Measurements from ENCODE around the gene CCDC14.
"Not testable (repeated sequence)": the region's sequence is repeated elsewhere in the genome, so short reads cannot be mapped to it uniquely, and the experiment has no call there.

CCDC14 gene

DNA sequence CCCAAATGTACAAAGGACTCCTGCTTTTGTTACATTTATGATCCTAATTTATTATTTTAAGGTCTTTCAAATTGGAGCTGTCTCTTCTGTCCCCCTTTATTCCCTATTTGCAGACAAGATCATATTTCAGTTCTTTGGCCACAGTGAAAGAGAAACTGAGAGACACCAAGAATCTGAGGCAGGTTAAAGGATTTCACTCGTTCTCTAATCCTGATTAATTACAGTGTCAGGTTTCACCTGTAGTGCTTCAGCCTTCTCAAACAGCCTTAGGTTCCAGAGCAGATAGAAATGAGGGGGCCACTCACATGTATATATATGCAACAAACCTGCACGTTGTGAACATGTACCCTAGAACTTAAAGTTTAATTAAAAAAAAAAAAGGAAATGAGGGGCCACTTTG lies 6.2 kb upstream of the CCDC14 start:
- DNase-seq (ENCODE audit: low read depth), result not testable (repeated sequence)

DNA sequence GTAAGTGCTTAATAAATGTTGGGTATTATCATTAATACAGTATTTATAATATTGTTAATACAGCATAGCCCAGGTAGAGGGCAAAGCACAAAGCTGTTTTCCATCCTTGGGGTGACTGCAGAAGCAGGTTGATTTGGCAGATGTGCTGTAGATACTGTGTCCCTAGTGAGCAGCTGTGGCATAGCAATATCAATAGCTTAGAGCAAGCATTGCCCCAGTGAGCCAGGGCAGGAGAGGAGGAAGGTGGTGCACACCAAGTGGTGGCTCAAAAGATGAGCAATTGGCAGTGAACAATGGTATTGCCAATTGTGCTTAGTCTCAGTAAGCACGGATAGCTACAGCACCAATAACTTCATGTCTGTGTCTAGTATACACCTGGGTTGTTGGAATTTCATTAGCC lies 5.8 kb upstream of the CCDC14 start:
- H3K4me3 ChIP-seq (ENCODE audit: low read depth, low read length), result not testable (repeated sequence)

More for the DNA sequence above, 6.2 kb upstream of the CCDC14 start:
- not testable (repeated sequence) for H3K4me3 ChIP-seq (ENCODE audit: low read depth, low read length)

DNA sequence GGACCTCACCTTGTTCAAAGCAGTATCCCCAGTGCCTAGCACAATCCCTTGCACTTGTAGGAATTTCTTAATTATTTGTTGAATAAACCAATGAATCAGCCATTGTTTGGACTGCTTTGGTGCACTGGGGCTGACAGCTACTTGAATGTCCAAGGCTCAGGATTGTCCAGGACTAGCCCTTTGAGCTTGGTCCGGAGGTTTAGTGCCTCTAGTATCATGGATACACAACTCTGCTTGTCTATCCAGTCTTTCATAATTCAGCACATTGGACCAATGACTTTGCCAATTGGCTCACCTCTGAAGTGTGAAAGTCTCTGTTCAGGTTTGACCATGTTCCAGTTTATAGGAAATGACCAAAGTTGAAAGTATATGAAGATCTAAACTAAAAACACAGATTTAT lies 3.8 kb upstream of the CCDC14 start:
- not testable (repeated sequence) for DNase-seq (ENCODE audit: low read depth); H3K4me3 ChIP-seq (ENCODE audit: low read depth, low read length)

More for the DNA sequence above, 5.8 kb upstream of the CCDC14 start:
- DNase-seq (ENCODE audit: low read depth), result not testable (repeated sequence)

DNA sequence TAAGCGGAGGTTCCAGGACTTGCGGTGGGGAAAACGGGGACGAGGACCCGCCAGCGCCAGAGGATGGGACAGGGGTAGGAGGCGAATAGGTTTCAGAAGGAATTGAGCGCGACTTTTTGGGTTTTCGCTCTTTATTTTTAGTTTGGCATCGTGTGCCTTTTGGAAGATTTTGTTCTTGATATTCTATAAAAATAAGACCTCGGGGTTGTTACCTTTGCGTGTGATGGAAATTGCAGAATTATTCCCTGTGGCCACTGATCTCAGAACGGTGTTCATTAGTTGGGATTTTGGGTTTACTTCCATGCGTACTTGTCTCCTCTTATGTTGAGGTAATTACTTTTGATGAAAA lies 453 bp upstream of the CCDC14 start:
- peak overlapping the region; percentile 80 for H3K4me3 ChIP-seq (ENCODE audit: low read depth, low read length)
- DNase-seq (ENCODE audit: low read depth), result no peak

DNA sequence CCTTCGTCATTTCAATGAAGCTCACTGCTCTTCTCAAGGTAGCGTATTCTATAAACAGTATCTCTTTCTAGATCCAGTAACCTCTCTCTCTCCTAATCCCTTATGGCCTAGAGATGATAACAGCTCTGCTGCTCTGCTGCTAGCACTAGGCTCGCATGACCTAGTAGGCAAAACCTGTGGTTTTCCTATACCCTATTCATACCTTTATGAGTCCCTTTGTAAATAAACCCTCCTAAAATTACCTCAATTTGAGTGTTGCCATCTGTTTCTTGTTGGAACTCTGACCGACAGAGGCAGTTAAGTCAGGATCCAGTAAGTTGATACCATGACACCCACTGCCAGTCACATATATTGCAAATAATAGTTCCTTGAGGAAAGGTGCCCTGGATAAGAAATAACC lies 7.3 kb downstream of the CCDC14 start:
- H3K4me3 ChIP-seq (ENCODE audit: low read depth, low read length), result no peak overlapping the region
- DNase-seq (ENCODE audit: low read depth), result no peak

DNA sequence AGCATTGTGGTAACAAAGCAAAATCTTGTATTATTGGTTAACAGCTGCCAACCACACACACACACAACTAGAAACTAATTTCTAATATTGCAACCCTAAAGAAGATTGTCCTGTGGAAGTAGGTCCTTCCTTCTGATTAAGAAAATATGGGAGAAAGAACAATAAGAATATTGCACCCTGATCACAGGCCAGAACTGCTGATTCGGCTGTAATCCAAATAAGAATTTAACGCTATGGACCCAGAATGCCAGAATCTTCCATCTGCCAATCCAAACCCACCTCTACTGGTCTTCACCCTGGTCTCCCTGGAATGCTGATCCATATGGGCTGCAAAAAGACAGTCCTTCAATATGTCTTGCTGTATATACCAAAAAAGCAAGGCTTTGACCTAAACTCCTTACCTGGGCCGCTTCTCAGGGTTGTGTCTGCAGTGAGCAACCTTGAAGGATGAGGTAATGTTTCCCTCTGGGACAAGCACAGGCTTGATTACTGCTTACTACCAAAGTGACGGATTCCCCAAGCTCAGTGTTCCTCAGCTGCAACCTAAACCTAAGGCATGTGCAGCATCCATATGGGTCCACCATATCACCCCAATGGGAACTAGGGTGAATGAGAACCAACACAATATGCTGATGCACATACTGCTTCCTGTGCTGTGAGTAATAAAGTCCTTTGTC lies 8.0 kb downstream of the CCDC14 start:
- no peak for DNase-seq (ENCODE audit: low read depth)
- H3K4me3 ChIP-seq (ENCODE audit: low read depth, low read length), result no peak overlapping the region

DNA sequence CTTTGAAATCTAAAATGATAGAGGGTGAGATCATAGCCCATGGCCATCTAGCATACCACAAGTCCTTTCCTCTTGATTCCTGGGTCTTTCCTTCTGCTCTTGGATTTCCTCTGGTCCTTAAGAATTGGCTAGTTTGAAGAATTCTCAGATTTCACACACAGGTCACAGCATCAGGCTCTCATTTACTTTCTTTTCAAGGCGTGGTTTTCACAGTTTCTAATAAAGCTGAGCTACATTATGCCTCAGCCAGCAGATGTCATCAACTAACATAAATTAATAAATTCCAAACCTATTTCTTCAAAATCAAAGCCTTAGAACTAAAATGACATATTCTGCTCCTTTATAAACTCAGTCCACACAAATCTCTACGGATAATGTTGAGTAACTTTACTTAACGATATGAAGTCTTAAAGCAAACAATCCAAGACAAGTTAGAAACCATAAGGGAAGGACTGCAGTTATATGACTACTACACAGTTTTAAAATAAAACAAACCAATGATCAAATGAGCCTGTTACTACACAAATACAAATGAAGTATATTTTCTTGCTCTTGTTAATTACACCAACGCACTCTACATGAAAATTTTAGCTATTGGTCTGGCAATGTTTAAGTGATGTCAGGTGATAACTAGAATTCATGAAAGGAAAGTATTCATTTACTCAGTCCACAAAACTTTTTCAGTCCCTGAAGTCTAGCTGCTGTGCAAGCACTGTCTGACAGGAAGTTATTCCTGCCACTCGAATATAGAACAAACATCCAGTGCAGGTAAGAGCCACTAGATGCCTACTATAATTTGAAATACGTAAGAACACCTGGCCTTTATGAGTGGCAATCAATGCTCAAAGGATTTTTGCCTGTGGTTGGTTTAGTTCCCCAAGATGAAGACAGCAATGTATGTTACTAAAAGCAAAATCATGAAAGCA lies 9.2 kb downstream of the CCDC14 start:
- no peak overlapping the region for H3K4me3 ChIP-seq (ENCODE audit: low read depth, low read length)
- no peak for DNase-seq (ENCODE audit: low read depth)

DNA sequence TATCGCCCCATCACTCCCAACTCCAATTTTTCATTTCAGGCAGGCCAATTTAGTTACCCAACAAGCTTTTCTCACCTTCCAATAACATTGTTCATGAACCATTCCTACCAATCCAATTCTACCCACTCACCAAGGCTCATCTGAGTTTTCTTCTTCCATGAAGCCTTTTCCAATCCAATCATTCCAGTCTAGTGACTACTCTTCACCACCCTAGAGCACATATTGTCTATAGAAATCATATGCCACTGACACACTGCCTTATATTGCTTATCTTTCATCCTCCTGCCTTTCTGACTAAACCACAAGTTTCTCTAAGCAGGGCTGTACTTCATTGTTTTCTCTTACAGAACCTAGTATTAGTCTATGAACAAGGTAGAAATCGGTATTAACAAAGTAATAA lies 11.4 kb downstream of the CCDC14 start:
- H3K4me3 ChIP-seq (ENCODE audit: low read depth, low read length), result no peak overlapping the region

DNA sequence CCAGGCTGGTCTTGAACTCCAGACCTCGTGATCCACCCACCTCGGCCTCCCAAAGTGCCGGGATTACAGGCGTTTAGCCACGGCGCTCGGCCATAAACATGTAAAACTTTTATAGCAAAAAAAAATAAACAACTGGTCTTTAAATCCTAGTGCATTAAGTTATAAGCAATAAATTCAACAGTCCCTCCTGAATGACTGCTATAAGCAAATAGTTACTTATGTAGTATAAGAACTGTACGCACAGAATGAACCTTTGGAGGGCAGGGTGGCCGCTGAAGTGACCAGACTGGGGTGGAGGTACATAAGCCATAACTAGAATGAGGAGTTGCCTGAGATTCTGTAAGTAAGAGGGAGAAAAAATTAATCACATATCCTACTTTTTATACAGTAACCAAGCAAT lies 12.6 kb downstream of the CCDC14 start:
- DNase-seq (ENCODE audit: low read depth), result no peak
- no peak overlapping the region for H3K4me3 ChIP-seq (ENCODE audit: low read depth, low read length)

More for the DNA sequence above, 11.4 kb downstream of the CCDC14 start:
- DNase-seq (ENCODE audit: low read depth), result peak; percentile 15

DNA sequence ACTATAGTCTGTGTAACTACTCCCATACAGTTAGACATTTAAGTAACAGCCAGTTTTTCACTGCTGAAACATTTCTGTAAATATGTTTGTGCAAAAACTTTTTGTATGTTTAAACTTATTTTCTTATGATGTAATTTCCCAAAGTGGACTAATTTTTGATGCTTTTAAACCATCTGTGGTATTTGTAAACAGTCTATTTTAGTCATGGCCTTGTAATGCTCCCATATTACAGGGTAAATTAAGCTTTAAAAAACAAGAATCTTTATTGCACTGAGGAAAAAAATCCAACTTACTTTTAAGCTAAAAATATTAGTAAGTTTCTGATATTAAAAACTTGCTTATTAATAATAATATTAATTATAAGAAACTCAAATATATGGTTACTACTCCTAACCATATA lies 13.5 kb downstream of the CCDC14 start:
- no peak for DNase-seq (ENCODE audit: low read depth)
- H3K4me3 ChIP-seq (ENCODE audit: low read depth, low read length), result no peak overlapping the region

DNA sequence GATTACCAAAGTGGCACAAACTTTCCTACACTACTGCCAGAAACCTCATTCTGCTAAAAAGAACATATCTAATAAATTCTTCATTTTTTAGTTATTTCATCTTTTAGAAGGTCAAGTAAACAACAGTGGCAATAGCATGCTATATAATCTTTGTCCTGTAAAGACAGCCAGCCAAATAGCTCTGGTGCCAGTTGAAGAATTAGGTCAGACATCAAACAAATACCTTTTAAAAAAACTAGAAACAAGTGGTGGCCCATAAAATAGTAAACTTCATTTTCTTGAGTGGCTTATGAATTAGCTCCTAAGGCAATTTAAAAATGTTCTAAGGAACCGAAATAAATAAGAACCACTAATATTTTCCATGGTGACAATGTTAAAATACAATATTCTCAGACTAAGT lies 19.5 kb downstream of the CCDC14 start:
- no peak for DNase-seq (ENCODE audit: low read depth)

DNA sequence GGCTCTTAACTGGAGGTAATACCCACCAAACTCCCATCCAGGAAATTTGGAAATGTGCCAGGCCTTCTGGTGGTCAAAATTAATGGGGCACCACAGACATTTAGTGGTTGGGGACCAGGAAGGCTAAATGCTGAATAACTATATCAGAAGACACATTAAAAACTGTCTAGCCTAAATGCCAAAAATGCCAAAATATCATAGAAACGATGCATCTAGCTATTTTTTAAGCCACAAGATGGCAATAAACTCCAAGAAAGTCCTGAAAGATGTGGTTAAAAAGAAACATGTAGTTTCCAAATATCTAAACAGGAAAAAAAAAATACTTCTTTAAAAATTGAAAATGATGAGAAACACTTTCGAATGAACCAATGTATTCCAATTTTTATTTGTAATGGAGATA lies 19.9 kb downstream of the CCDC14 start:
- no peak overlapping the region for H3K4me3 ChIP-seq (ENCODE audit: low read depth, low read length)
- no peak for DNase-seq (ENCODE audit: low read depth)

More for the DNA sequence above, 19.5 kb downstream of the CCDC14 start:
- no peak overlapping the region for H3K4me3 ChIP-seq (ENCODE audit: low read depth, low read length)

DNA sequence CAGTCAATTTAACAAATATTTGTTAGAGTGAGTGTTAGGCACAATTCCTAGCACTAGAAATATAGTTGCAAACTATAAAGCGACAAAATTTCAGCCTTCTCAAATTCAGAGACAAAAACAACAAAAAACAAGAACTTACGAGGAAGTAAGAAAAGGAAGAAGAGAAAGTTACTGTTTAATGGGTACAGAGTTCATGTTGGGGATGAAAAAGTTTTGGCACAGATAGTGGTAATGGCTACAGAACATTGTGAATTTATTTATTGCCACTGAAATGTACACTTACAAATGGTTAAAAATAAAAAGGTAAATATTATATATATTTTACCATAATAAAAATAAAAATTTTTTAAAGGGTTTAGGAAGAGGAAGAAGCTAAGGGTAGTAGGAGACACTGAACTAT lies 21.3 kb downstream of the CCDC14 start:
- DNase-seq (ENCODE audit: low read depth), result no peak
- no peak overlapping the region for H3K4me3 ChIP-seq (ENCODE audit: low read depth, low read length)

DNA sequence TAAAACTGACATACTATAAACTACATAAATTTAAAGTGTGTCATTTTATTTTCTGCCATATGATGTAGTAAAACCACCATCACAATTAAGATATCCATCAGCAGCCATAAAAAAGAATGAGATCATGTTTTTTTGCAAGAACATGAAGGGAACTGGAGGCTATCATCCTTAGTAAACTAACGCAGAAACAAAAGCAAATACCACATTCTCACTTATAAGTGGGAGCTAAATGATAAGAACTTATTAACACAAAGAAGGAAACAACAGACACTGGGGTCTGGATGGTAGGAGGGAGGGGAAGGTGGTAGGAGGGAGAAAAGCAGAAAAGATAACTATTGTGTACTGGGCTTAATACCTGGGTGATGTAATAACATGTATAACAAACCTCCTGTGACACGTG lies 24.6 kb downstream of the CCDC14 start:
- DNase-seq (ENCODE audit: low read depth), result no peak

DNA sequence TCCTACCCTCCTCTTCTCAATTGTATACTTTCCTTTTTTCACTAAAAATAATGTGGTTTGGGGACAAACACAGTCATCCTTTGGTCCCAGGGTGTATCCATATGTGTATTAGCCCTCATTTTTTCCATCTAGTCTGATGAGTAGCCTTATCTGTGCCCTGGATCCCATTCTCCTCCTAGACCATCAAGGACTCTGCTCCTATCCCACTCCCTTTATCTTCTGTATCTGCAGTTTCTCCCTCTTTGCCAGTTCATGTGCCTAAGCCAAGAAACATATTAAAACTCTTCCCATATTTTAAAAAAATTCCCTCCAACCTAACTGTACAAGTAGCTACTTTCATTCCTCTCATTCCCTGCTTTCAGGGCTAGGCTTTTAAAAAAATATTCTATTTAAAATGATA lies 25.2 kb downstream of the CCDC14 start:
- no peak for DNase-seq (ENCODE audit: low read depth)
- H3K4me3 ChIP-seq (ENCODE audit: low read depth, low read length), result no peak overlapping the region

More for the DNA sequence above, 24.6 kb downstream of the CCDC14 start:
- no peak overlapping the region for H3K4me3 ChIP-seq (ENCODE audit: low read depth, low read length)

DNA sequence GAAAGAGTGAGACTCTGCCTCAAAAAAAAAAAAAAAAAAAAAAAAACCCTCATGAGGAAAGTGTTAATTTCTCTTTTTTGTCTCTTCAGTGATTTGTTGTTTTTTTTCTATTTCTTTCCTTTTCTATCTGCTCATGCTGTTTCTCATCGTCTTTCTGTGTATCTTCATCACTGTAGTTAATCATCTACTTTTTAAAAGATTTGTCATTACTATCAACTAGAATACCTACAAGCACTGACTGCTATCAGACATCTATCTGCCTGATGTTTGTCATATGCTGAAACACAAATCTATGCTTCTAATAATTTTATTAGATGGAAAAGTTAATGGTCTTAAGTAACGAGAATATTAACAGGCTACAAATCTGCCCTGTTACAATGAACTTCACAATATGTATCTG lies 26.8 kb downstream of the CCDC14 start:
- H3K4me3 ChIP-seq (ENCODE audit: low read depth, low read length), result no peak overlapping the region

DNA sequence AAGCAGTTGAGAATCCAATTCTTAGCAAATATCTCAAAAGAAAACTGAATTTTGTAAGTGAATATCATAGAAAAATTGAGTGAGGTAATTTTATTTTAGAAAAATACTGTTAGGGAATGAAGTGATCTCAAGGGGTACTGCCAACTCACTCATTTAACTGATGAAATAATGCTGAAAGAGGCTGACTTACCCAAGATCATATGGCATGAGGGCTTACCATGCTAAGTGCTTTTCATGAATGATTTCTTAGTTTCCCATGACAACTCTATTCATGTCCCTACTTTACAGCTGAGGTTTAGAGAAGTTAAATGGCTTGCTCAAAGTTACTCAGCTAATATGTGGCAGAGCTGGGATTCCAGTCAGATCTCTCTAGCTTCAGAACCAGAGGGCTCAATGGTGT lies 30.6 kb downstream of the CCDC14 start:
- DNase-seq (ENCODE audit: low read depth), result no peak
- H3K4me3 ChIP-seq (ENCODE audit: low read depth, low read length), result no peak overlapping the region

More for the DNA sequence above, 26.8 kb downstream of the CCDC14 start:
- DNase-seq (ENCODE audit: low read depth), result no peak

DNA sequence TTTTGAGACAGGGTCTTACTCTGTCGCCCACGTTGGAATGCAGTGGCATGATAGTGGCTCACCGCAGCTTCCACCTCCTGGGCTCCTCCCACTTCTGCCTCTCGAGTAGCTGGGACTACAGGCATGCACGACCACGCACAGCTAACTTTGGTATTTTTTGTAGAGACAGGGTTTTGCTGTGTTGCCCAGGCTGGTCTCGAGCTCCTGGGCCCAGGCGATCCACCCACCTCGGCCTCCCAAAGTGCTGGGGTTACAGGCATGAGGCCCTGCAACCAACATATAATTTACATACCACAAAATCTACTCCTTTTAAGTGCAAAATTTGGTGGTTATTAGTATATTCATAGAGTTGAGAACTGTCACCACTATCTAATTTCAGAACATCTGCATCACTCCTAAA lies 31.7 kb downstream of the CCDC14 start:
- H3K4me3 ChIP-seq (ENCODE audit: low read depth, low read length), result no peak overlapping the region
- DNase-seq (ENCODE audit: low read depth), result no peak

DNA sequence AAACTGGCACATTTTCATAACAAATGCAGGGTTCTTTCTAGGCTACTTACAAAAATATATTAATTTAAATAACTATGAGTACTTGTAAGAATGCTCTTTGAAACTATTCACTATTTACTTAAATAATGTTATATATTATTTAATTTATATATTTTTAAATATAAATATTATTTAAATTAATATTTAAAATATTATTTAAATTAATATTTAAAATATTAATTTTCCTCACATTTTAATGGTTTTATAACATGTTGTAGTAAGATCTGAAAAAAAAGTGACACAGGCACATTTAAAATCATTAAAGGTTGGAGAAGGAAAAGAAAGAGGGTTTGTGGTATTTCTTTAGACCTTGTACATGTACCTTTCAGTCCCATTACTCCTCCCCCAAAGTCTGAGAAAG lies 34.6 kb downstream of the CCDC14 start:
- DNase-seq (ENCODE audit: low read depth), result no peak
- H3K4me3 ChIP-seq (ENCODE audit: low read depth, low read length), result no peak overlapping the region

DNA sequence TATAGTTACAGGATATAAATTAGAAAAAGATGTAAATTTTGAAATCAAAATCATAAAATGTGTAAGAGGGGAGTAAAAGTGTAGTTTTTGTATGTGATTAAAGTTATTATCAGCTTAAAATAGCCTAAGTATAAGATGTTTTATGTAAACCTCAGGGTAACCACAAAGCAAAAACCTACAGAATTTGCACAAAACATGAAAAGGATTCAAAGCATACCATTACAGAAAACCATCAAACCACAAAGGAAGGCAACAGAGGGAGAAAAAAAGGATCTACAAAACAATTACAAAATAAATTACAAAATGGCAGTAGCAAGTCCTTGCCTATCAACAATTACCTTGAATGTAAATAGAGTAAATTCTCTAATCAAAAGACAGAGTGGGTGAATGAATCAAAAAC lies 40.2 kb downstream of the CCDC14 start:
- no peak overlapping the region for H3K4me3 ChIP-seq (ENCODE audit: low read depth, low read length)
- DNase-seq (ENCODE audit: low read depth), result no peak

DNA sequence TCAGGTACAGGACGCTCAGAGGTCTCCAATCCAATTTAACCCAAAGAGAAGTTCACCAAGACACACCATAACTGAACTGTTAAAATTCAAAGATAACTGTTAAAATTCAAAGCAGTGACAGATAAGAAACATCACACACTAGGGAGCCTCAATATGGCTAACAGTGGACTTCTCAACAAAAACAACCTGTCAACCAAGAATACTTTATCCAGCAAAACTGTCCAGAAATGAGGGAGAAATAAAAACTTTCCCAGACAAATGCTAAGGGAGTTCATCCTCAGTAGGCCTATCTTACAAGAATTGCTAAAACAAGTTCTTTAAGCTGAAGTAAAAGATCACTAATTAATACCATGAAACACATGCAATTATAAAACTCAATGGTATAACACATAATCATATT lies 40.6 kb downstream of the CCDC14 start:
- H3K4me3 ChIP-seq (ENCODE audit: low read depth, low read length), result no peak overlapping the region
- DNase-seq (ENCODE audit: low read depth), result no peak
